HG02642 (cell line): ENCODE results near the gene RIT2.

Source experiments
- ATAC-seq: cut with Tn5 transposase; IDR thresholded peaks from one replicate; pipeline ENCODE4 v1.9.1; 2021; ENCODE audit warnings: mild to moderate bottlenecking; ENCODE audit not compliant: unreplicated experiment, poor library complexity

The RIT2 gene

DNA sequence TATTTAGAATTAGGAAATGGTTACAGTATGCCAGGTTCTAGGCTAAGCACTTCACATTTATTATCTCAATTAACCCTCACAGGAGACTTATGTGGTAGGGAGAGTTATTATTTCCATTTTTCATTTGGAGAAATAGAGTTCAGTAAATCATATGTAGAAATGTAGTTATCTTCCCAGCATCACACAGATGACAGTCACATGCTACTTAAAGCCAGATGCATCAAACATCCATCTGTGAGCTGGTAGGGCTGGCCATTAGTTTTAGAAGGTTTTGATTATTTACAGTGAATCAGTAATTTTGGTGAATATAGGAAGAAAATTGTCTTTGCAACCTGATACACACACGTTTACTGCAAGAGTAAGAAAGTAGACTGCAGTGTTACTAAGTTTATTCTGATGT, 97.9 kb downstream of the RIT2 start:
- ATAC-seq, result no peak

DNA sequence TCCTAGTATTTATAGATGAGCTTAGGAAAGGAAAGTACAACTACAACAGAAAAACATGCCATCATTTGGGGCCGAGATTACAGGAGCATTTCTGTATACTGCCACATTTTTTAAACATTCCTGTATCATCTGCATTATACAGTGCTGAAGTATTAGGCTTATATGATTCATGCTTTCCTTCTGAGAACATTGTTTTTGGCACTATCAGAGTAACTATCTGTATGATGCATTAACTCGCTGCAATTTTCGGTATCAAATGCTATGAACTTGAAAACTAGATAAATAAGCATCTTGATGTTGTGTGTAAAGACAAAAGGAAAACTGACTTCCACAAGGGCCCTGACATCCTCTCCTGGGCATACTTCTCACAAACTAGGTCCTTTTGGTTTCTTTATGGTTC, 102.0 kb downstream of the RIT2 start:
- no peak for ATAC-seq

DNA sequence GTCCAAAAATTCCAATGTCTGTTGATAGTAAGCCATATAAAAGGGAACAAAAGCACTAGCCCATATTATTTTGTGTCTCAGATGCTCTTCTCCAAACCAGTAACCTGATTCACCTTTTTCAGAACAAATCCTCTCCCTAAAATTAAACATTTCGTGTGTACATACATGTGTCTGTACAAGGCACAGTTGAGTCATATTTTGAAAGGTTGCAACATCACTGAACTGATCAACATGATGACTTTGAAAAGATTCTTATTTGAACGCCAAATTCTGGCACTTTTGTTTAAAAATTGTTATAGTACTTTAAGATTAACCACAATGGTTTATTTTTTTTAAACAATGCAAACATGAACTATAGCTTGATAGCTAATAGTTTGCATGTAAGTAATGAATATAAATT, 102.5 kb downstream of the RIT2 start:
- ATAC-seq, result no peak

DNA sequence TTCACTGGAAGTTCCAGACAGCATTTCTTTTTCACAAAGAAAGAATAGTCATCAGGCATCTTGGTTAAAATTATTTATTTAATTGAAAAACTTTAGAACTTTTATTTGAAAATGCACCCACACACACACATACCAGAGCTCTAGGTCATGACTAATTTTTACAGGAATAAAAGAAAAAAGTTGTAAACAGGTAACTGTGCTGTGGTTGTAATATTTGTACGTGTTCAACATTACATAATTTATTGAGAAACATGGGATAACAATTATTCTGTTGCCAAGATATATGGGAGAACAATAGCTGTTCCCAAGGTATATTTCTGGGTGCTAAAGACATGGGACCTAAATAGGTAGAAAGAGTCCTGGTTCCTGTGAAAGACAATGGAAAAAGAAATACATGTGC, 104.9 kb downstream of the RIT2 start:
- ATAC-seq, result no peak

DNA sequence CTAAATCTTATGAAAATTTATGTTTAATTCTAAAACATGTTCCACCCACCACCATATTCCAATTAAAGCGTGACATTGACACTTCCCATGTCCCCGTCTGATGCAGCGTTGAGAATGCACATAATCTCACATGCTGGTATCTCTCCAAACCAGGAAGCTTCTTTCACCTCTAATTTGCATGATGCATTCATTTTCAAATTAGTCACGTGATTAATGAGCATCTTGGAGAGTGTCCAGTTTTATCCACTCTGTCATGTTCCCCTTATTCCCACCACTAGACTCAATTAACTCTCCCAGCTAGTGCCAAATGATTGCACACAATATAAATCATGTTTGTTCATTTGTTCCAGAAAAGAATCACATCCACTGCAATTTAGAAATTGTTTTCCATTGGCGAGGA, 105.8 kb downstream of the RIT2 start:
- no peak for ATAC-seq

DNA sequence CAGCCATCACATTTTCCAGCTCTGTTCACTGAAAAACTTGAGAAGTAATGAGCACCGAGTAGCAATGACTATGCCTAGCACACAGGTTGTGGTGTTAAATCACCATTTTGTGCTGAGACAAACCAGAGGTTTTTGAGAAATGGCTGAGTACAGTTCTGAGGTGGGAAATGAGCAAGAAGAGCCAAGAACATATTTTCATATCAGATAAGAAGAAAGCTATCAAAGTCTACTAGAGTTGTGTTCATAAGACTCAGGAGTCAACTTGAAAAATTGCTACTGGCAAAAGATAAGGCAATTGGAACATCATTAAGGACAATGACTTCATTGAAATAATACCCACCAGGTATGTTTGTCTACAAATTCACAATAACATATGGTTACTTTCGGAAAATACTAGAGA, 108.1 kb downstream of the RIT2 start:
- ATAC-seq, result no peak

DNA sequence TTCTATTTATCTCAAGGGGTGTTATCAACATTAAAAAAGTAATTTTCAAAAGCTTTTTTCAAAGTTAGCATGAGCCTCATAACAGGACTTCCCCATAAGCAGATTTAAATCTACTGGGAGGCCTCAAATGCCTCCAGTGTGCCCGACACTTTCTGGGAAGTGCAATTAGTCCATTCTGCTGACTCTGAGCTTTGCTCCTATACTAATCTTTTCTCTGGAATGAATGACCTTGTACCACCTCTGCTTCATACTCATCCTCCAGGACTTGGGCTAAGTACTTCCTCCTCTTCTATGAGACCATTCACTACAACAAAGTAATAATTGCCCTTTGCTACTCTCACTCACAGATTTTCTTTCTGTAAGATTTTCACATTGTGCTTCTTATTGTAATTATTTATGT, 111.1 kb downstream of the RIT2 start:
- ATAC-seq, result no peak

DNA sequence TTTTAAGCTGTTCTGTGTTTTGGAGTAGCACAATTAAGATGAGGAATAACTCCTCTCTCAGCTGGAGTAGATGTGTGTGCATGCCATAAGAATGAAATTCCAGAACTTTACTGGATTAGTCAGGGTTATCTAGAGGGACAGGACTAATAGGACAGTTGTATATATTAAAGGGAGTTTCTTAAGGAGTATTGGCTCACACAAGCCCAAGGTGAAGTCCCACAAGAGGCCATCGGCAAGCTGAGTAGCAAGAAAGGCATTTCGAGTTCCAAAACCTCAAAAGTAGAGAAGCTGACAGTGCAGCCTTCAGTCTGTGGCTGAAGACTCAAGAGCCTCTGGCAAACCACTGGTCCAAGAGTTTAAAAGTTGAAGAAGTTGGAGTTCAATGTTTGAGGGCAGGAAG, 113.7 kb downstream of the RIT2 start:
- ATAC-seq, result no peak

DNA sequence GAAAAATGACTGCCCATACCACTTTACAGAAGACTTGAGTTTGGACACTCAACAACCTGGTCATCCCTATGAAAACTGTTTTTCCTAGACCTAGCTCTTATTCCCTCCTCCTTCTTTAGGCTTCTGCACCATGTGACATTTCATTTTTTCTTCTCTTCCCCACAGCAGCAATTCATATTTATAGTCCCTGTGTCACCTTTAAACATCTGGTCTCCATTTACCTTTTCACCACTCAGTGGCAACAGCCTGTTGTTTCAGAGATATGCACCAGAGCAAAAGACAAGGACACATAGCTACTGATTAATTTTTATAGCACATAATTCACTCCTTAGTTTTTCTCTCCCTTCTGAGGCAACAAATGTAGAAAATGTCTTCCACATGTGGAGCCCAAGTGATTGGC, 118.7 kb downstream of the RIT2 start:
- no peak for ATAC-seq

DNA sequence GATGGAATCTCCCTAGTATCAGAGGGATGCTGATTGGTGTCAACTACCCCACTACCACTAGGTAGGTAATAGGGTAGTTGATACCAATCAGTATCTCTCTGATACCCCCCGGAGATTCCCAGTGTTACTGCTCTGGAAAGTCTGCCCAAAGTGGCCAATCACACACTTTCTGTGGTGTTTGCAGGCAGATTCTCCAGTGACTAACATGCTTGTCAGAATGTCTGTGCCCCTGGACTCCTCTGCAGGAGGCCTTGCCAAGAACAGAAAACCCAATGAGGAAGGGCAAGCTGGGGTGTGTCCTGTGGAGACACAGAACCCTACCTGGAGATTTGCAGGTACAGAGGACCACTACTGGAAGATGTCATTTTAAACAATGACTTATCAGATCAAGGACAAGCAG, 135.1 kb downstream of the RIT2 start:
- no peak for ATAC-seq

DNA sequence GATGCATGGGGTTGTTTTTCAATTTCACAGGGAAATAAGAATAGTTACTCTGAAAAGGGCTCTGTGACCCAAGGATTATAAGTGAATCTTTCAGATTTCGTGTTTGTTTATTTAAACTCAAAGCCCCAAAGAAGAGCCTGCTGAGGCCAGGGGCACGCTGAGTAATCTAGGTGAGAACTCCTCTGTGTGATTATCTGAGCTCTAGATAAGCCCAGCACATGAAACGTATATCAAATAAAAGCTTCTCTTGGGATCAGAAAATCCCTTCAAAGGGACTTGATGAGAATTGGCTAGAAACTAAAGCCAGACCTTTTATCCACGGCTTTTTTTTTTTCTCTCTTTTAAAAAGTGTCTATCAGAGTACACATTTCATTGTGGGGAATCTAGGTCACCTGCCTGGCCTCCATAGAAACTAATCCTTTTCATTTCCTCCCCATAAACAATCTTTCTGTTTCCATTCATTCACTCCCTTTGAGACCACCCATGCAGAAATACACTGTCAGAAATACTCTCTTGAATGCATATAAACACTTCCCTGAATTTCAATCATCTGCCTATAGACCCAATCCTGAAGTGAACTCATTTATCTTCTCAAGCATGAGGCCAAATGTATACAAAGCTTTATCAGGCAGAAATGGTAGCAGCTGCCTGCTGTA, 137.4 kb downstream of the RIT2 start:
- ATAC-seq, result no peak

DNA sequence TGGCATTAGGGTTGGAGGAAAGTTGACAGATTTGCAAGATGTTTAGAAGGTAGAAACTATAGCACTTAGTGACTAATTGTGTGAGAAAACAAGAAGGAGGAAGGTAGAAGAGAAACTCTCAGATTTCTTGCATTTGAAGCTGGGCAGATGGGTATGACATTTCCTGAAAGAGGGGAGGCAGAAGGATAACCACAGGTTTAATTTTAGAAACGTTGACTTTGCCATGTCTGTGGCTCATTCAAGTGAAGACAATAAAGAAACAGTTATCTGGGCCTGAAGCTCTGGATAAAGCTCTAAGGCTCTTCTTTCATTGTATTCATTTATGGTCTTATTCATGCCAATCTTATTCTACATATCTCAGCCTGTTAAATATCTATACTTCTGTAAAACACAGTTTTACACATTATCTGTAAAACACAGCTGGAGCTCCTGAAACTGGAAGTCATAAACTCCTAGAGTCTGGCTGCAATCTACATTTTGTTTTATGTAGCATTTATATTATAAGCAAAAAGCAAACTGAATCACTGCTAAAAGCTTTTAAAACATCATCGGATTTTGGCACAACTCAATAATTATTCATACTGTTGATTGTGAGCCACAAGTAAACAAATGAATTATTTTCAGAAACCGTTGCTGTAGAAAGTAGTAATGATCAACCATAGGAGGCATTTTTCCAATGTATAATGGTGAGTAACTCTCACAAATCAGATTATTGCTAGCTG, 138.5 kb downstream of the RIT2 start:
- ATAC-seq, result no peak

DNA sequence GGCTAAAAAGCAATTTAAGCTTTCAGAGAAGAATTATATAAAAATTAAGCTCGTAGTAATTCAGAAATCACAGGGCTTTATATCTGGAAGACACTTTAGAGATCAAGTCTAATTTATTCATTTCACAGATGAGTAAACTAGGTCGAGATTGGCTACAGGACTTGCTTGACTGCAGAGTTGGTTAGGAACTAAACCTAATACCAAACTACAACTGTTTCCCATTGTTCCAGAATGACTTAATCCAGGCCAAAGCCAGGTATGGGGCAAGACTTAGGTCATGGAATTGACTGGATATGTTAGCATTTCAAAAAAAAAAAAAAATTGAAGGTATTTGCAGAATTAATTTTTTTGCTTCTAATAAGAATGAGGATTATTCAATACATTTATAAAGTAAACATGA, 146.1 kb downstream of the RIT2 start:
- no peak for ATAC-seq

DNA sequence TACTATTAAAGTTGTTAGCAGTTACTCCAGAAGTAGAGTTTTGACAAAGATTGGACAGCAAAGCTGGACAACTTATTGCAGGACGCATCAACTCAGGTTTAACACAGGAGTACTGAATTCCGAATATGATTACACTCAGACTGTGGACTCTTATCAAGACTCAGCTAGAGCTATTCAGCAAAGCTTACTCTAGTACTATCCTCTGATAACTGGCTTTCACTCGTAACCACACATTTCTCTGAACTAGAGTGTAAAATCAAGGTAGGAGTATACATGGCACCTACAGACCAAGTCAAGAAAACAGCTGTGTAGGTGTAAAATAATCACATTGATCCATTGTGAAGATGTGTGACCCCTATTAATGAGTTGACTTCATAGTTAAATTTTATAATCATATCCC, 154.2 kb downstream of the RIT2 start:
- no peak for ATAC-seq

DNA sequence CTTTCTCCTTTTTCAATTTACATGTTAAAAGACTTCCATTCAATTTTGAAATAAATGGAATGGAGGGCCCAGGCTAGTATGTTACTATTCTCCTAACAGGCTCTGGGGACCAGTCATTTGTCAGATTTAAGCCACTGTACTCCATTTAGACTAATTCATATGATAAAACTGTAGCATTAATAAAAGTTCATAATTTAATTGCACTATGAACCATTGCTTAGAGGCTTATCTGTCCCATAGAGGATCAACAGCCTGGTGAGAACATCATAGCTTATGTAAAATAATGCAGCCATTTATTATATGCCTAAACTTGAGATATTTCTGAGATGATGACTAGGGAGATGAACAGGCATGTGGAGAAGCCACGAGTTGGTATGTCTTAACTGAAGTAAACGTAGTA, 156.0 kb downstream of the RIT2 start:
- no peak for ATAC-seq

DNA sequence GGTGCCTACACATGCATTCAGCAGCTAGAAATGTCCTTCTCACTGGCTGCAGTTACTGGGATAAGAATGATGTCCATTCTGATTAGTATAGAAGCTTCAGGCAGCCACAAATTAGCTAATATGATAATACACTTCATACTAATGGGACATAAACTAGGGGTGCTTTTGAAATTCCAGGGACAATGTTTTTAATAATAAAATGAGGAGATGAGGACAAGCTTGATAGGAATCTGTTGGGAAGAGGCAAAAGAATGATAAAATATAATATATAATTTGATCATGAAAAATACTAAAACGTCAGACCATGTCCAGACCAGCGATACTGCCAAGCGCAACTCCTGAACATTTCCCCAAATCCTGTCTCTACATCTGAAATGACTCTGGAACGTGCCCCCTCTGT, 157.1 kb downstream of the RIT2 start:
- ATAC-seq, result no peak

DNA sequence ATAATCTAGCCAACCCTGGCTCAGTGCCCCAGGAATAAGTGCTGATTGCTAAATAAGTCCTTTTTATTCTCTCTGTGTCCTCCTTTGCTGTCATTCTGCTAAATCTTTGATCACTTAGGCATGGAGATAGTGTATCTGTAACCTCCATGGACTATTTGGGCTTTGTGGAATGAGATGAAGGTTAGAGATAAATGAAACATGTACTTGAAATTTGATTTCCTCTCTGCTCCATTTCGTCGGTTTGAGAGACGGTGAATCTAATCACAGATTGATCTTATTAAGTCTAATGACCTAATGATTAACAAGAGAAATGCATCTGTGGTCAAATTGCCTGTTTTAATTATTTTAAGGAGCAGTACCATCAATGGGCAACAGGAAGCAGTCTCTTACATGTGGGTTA, 159.2 kb downstream of the RIT2 start:
- ATAC-seq, result no peak

DNA sequence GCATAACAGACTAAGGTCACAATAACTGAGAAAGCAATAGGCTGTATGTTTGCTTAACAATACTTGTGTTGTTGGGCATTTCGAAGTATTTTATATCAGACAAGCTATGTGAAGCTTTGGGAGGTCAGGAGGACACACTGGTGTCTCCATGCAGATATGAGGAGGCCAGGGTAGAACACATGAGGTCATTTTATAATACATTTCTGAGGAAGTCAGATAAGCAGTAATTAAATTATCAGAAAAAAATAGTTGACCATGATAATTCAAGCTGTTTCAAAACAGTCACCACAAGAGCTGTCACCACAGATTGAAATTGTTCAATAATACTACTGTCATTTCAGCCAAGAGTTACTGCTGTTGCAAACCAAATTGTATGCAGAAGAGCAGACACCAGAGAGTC, 160.6 kb downstream of the RIT2 start:
- ATAC-seq, result no peak

DNA sequence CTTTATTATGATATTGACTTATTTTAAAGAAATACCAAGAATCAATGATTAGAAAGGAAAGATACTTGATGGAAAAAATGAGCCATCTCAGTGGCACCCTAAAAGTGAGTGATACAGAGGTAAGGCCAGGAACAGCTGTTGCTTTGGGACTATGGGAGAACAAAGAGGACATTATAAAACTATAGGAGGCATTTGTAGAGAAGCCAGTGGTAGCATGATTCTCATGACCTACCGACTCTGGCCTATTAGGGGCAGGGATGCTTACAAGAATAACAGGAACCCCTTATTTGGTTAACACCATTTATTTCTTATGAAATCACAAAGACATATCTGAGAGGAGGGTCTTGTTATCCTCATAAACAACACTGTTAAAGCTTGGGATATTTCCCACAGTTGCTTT, 162.2 kb downstream of the RIT2 start:
- ATAC-seq, result no peak

DNA sequence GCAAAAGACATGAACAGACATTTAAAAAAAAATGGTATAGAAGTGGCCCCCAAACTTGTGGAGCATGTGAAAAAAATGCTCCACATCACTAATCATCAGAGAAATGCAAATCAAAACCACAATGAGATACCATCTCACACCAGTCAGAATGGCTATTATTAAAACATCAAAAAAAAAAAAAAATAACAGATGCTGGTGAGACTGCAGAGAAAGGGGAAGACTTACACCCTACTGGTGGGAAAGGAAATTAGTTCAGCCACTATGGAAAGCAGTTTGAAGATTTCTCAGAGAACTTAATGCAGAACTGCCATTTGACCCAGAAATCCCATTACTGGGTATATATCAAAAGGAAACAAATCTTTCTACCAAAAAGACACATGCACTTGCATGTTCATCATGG, 164.8 kb downstream of the RIT2 start:
- no peak for ATAC-seq

DNA sequence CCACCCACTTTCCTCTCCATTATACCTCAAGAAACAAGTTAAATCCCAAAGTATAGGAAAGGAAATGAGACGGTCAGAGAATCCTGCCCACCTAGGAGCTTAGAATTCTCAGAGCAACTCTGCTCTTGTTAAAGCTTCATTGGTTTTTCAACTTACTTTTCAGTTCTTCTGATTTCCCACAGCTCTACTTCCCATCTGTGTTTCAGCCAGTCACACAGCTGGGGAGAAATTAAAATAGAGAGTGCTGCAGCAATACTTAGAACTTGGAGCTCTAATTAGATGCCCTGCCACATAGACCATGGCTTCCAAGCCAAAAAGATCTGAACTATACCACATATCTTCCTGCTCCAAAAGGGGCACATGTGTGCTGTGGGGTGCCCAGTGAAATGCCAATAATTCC, 166.7 kb downstream of the RIT2 start:
- no peak for ATAC-seq

DNA sequence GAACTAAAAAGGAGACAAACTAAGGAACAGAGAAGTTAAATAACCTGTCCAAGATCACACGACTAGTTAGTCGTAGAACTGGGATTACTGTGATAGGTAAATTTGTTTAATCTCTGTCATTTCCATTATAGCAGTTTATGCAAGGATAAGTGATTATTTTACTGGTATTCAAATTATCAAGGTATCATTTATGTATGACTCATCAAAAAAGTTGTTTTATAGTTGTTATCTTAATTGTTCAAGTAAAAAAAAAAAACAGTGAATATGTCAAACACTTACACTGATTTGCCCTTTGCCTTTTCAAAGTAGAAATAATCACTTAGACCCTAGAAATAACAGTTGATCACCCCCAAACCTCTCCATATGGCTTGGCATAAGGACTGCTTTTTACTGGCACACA, 173.6 kb downstream of the RIT2 start:
- no peak for ATAC-seq
